WERI-Rb-1 (cell line): ENCODE measurements around the gene GPR158.
"Not testable (repeated sequence)": the region's sequence is repeated elsewhere in the genome, so short reads cannot be mapped to it uniquely, and the experiment has no call there.

Experiments
- DNase-seq: peaks from one replicate; pipeline ENCODE4 v3.0.0-alpha.2; 2020
- H3K27ac ChIP-seq: fragments of 250-450 bp; sonication (Bioruptor Pico); 2 replicates; pipeline ENCODE4 v1.5.1; 2020; ENCODE audit warnings: mild to moderate bottlenecking, moderate library complexity
- H3K27me3 ChIP-seq: fragments of 250-450 bp; sonication (Bioruptor Pico); 2 replicates; pipeline ENCODE4 v1.5.1; 2021; ENCODE audit warnings: mild to moderate bottlenecking, low read depth, moderate library complexity; ENCODE audit not compliant: insufficient read depth, severe bottlenecking
- H3K36me3 ChIP-seq: fragments of 250-450 bp; sonication (Bioruptor Pico); 2 replicates; pipeline ENCODE4 v1.5.1; 2020; ENCODE audit warnings: mild to moderate bottlenecking, moderate library complexity
- H3K4me3 ChIP-seq: 2 replicates; pipeline ENCODE4 v1.5.1; 2011; ENCODE audit warnings: low read depth, mild to moderate bottlenecking, control low read depth, low read length
- H3K9me3 ChIP-seq: fragments of 250-450 bp; sonication (Bioruptor Pico); 2 replicates; pipeline ENCODE4 v1.5.1; 2021; ENCODE audit warnings: mild to moderate bottlenecking, moderate library complexity; ENCODE audit not compliant: severe bottlenecking
- TF ChIP-seq, protein P1 (sequence below): IDR thresholded peaks from 2 replicates; pipeline ENCODE4 v1.5.1; 2011; ENCODE audit warnings: low read depth, mild to moderate bottlenecking, control low read depth, inconsistent platforms, low read length

Gene GPR158

DNA sequence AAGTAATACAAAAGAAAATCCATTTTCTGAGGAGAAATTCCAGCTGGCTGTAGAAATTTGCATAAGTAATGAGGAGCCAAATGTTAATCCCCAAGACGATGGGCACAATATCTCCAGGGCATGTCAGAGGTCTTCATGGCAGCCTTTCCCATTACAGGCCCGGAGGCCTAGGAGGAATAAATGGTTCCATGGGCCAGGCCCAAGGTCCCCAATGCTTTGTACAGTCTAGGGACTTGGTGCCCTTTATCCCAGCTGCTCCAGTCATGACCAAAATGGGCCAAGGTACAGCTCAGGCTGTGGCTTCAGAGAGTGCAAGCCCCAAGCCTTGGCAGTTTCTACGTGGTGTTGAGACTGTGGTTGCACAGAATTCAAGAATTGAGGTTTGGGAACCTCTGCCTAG, 182.5 kb downstream of the GPR158 start:
- TF ChIP-seq, protein P1, sequence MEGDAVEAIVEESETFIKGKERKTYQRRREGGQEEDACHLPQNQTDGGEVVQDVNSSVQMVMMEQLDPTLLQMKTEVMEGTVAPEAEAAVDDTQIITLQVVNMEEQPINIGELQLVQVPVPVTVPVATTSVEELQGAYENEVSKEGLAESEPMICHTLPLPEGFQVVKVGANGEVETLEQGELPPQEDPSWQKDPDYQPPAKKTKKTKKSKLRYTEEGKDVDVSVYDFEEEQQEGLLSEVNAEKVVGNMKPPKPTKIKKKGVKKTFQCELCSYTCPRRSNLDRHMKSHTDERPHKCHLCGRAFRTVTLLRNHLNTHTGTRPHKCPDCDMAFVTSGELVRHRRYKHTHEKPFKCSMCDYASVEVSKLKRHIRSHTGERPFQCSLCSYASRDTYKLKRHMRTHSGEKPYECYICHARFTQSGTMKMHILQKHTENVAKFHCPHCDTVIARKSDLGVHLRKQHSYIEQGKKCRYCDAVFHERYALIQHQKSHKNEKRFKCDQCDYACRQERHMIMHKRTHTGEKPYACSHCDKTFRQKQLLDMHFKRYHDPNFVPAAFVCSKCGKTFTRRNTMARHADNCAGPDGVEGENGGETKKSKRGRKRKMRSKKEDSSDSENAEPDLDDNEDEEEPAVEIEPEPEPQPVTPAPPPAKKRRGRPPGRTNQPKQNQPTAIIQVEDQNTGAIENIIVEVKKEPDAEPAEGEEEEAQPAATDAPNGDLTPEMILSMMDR: no peak
- Histone ChIP-seq H3K27ac (no peak overlapping the region), H3K4me3 (no peak overlapping the region), H3K27me3 (no peaks in the 10 kb centered on the region), H3K36me3 (no peaks in the 10 kb centered on the region), H3K9me3 (no peaks in the 10 kb centered on the region)
- DNase-seq: no peak

DNA sequence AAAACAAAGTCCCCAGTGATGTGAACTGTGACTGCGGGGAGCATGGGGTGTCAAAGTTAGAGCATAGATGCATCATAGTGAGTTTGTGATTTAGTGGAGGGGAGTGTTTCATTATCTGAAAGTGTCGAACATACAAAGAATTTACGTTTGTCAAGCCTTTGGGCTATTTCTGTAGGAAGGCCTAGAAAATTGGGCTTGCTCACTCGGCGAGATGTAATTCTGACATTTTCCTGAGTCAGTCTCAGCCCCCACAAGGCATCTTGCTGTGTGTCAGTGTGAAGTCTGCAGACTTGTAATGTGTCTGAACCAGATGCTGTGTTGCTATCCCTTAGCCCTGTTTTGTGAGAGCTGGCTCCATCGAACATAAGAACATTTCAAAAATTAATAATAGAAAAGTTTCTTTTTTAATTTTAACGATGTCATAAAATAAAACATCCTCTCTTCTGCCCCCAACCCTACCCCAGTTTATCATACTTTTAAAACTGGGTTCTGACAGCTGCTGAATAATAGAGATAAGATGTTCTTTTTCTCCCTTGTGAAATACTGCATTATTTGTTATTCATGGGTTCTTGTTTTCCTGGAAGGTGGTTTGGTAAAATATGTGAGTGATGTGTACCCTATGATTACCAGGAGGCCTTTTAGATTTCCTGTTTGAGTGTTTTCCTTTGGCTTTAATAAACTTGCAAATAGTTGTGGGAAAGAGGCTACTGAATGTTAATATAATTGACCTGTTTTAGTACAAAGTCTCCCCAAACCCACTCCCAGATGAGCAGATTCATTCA, 207.4 kb downstream of the GPR158 start:
- Histone ChIP-seq H3K4me3 (no peak overlapping the region), H3K9me3 (no peaks in the 10 kb centered on the region), H3K27ac (no peak overlapping the region), H3K27me3 (no peaks in the 10 kb centered on the region), H3K36me3 (no peaks in the 10 kb centered on the region)
- TF ChIP-seq, protein P1: no peak
- no peak for DNase-seq

GRCh38 chr10:25382901-25383300, 208.1 kb downstream of the GPR158 start:
- DNase-seq, H3K27me3 ChIP-seq, H3K36me3 ChIP-seq, H3K9me3 ChIP-seq, H3K4me3 ChIP-seq, H3K27ac ChIP-seq: not testable (repeated sequence)

GRCh38 chr10:25383686-25384085, 208.9 kb downstream of the GPR158 start:
- Histone ChIP-seq H3K9me3 (no peaks in the 10 kb centered on the region), H3K36me3 (no peaks in the 10 kb centered on the region), H3K27me3 (no peaks in the 10 kb centered on the region), H3K27ac (no peak overlapping the region), H3K4me3 (no peak overlapping the region)
- DNase-seq: no peak
- TF ChIP-seq, protein P1: no peak

GRCh38 chr10:25384618-25385017, 209.8 kb downstream of the GPR158 start:
- Histone ChIP-seq H3K4me3 (no peak overlapping the region), H3K27me3 (no peaks in the 10 kb centered on the region), H3K27ac (no peak overlapping the region), H3K9me3 (no peaks in the 10 kb centered on the region), H3K36me3 (no peaks in the 10 kb centered on the region)
- TF ChIP-seq, protein P1: no peak
- no peak for DNase-seq

GRCh38 chr10:25388188-25388861, 213.5 kb downstream of the GPR158 start:
- Histone ChIP-seq H3K36me3 (no peaks in the 10 kb centered on the region), H3K9me3 (no peaks in the 10 kb centered on the region), H3K4me3 (no peak overlapping the region), H3K27me3 (no peaks in the 10 kb centered on the region), H3K27ac (no peak overlapping the region)
- no peak for DNase-seq
- TF ChIP-seq, protein P1: no peak
